HEK293 (cell line): ENCODE data around the gene DPF3.

ENCODE experiments used
- IKZF3 ChIP-seq: fragments of 450-650 bp; IDR thresholded peaks from 2 replicates; pipeline ENCODE4 v1.5.0; 2018; ENCODE audit warnings: missing biosample characterization, mild to moderate bottlenecking, missing genetic modification characterization, moderate library complexity
- KLF7 ChIP-seq: fragments of 450-650 bp; formaldehyde crosslinking; IDR thresholded peaks from 2 replicates; pipeline ENCODE4 v1.5.1; 2016; ENCODE audit warnings: missing biosample characterization, missing genetic modification characterization, borderline replicate concordance
- MZF1 ChIP-seq: fragments of 450-650 bp; formaldehyde crosslinking; IDR thresholded peaks from 2 replicates; pipeline ENCODE4 v1.5.1; 2017; ENCODE audit warnings: missing biosample characterization, missing genetic modification characterization, borderline replicate concordance
- PRDM1 ChIP-seq: fragments of 450-650 bp; formaldehyde crosslinking; IDR thresholded peaks from 2 replicates; pipeline ENCODE4; 2016; ENCODE audit warnings: missing biosample characterization, missing genetic modification characterization
- TRIM28 ChIP-seq: IDR thresholded peaks from 2 replicates; pipeline ENCODE4 v1.6.1; 2011; ENCODE audit warnings: low read length, control low read depth, borderline replicate concordance
- ZBTB11 ChIP-seq: fragments of 450-650 bp; formaldehyde crosslinking; conservative IDR thresholded peaks from 2 replicates; pipeline ENCODE4 v1.5.1; 2016; ENCODE audit warnings: low read depth, missing biosample characterization, missing genetic modification characterization
- ZBTB48 ChIP-seq: fragments of 450-650 bp; formaldehyde crosslinking; IDR thresholded peaks from 2 replicates; pipeline ENCODE4 v1.5.1; 2016; ENCODE audit warnings: missing biosample characterization, missing genetic modification characterization
- ZFP69B ChIP-seq: fragments of 450-650 bp; formaldehyde crosslinking; IDR thresholded peaks from 2 replicates; pipeline ENCODE4 v1.5.1; 2016; ENCODE audit warnings: missing biosample characterization, missing genetic modification characterization
- ZNF114 ChIP-seq: fragments of 450-650 bp; formaldehyde crosslinking; IDR thresholded peaks from 2 replicates; pipeline ENCODE4 v1.5.0; 2017; ENCODE audit warnings: missing biosample characterization, missing genetic modification characterization
- ZNF16 ChIP-seq: fragments of 450-650 bp; formaldehyde crosslinking; IDR thresholded peaks from 2 replicates; pipeline ENCODE4 v1.5.1; 2016; ENCODE audit warnings: low read depth, missing biosample characterization, missing genetic modification characterization
- ZNF239 ChIP-seq: fragments of 450-650 bp; formaldehyde crosslinking; IDR thresholded peaks from 2 replicates; pipeline ENCODE4 v1.5.1; 2016; ENCODE audit warnings: missing biosample characterization, missing genetic modification characterization
- ZNF362 ChIP-seq: fragments of 450-650 bp; formaldehyde crosslinking; IDR thresholded peaks from 2 replicates; pipeline ENCODE4 v1.5.1; 2016; ENCODE audit warnings: missing biosample characterization, missing genetic modification characterization
- ZNF37A ChIP-seq: fragments of 450-650 bp; IDR thresholded peaks from 2 replicates; pipeline ENCODE4 v1.5.1; 2018; ENCODE audit warnings: missing biosample characterization, missing genetic modification characterization
- ZNF433 ChIP-seq: fragments of 450-650 bp; formaldehyde crosslinking; IDR thresholded peaks from 2 replicates; pipeline ENCODE4 v1.5.1; 2016; ENCODE audit warnings: missing biosample characterization, missing genetic modification characterization, low read depth
- ZNF585B ChIP-seq: fragments of 450-650 bp; formaldehyde crosslinking; IDR thresholded peaks from 2 replicates; pipeline ENCODE4 v1.5.1; 2016; ENCODE audit warnings: missing biosample characterization, missing genetic modification characterization
- ZNF600 ChIP-seq: fragments of 450-650 bp; formaldehyde crosslinking; IDR thresholded peaks from 2 replicates; pipeline ENCODE4 v1.5.1; 2016; ENCODE audit warnings: missing biosample characterization, missing genetic modification characterization
- ZNF664 ChIP-seq: fragments of 450-650 bp; formaldehyde crosslinking; IDR thresholded peaks from 2 replicates; pipeline ENCODE4 v1.5.1; 2016; ENCODE audit warnings: missing biosample characterization, missing genetic modification characterization
- ZNF768 ChIP-seq: fragments of 450-650 bp; formaldehyde crosslinking; IDR thresholded peaks from 2 replicates; pipeline ENCODE4 v1.5.1; 2018; ENCODE audit warnings: missing biosample characterization, mild to moderate bottlenecking, missing genetic modification characterization
- ZNF776 ChIP-seq: fragments of 450-650 bp; formaldehyde crosslinking; IDR thresholded peaks from 2 replicates; pipeline ENCODE4 v1.5.0; 2017; ENCODE audit warnings: missing biosample characterization, missing genetic modification characterization, borderline replicate concordance
- ZNF777 ChIP-seq: fragments of 450-650 bp; formaldehyde crosslinking; IDR thresholded peaks from 2 replicates; pipeline ENCODE4 v1.5.1; 2017; ENCODE audit warnings: missing biosample characterization, missing genetic modification characterization, borderline replicate concordance
- ZXDB ChIP-seq: fragments of 450-650 bp; formaldehyde crosslinking; IDR thresholded peaks from 2 replicates; pipeline ENCODE4 v1.5.1; 2016; ENCODE audit warnings: missing biosample characterization, missing genetic modification characterization
- TF ChIP-seq, protein P1 (sequence below): fragments of 450-650 bp; formaldehyde crosslinking; IDR thresholded peaks from 2 replicates; pipeline ENCODE4 v1.5.1; 2016; ENCODE audit warnings: missing biosample characterization, missing genetic modification characterization
- TF ChIP-seq, protein P2 (sequence below): fragments of 450-650 bp; formaldehyde crosslinking; IDR thresholded peaks from 2 replicates; pipeline ENCODE4 v1.5.1; 2017; ENCODE audit warnings: missing biosample characterization, missing genetic modification characterization
- TF ChIP-seq, protein P3 (sequence below): fragments of 450-650 bp; formaldehyde crosslinking; IDR thresholded peaks from 2 replicates; pipeline ENCODE4 v1.5.1; 2016; ENCODE audit warnings: missing biosample characterization, missing genetic modification characterization
- TF ChIP-seq, protein P4 (sequence below): fragments of 450-650 bp; formaldehyde crosslinking; IDR thresholded peaks from 2 replicates; pipeline ENCODE4 v1.5.1; 2016; ENCODE audit warnings: missing biosample characterization, missing genetic modification characterization

Gene DPF3

DNA sequence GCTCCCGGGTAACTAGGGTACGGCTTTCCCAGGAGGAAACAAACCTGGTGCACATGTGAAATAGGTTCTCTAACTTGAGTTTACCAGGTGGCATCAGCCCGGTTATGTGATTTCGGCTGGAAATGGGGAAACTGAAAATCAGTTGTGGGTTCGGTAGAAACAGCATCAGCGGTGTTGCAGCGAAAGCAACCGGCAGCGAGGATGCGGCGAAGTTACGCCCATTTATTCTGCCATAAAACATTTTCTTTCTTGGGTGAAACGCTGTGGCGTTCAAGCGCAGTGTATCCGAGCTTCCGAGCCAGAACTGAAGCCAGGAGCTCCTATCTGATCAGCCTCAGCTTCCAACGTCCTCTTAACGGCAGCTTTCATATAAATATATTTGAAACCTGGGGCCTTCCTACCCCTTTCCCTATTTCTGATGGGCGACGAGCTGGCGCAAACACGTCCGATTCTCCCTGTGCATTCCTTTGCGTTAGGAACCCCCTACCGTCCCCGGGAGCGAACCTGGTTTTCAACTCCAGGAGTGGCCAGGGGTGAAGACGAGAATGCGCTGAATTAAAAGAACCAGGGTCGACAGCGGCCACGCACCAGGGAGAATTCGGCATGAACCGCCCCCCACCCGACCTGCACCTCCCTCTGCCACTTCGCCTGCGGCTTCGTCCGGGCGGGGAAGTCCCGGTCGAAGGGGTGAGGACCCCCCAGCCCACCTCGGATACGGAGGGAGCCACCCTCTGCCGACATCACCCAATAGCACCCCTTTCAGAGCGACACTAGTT is 1.6 kb downstream of the DPF3 start (continued):
- TF ChIP-seq ZNF768 (tag by site-specific recombination) (no peak), ZNF433 (tag by site-specific recombination) (no peak), ZNF585B (tag by site-specific recombination) (no peak), TRIM28 (no peak), ZNF239 (no peak), ZNF114 (tag by site-specific recombination) (no peak), ZBTB11 (tag by site-specific recombination) (peak; percentile 70), ZNF362 (tag by site-specific recombination) (no peak), ZFP69B (tag by site-specific recombination) (no peak), PRDM1 (tag by site-specific recombination) (peak; percentile 58), ZNF776 (no peak), ZXDB (tag by site-specific recombination) (no peak), KLF7 (tag by site-specific recombination) (no peak), ZNF600 (0 out of 2 replicates have a peak, but pooled peaks have one; percentile 7), ZBTB48 (tag by site-specific recombination) (0 out of 2 replicates have a peak, but pooled peaks have one; percentile 25), ZNF777 (no peak), MZF1 (no peak), ZNF37A (tag by site-specific recombination) (no peak), IKZF3 (tag by site-specific recombination) (no peak), ZNF16 (tag by site-specific recombination) (no peak), ZNF664 (no peak)
- TF ChIP-seq, protein P1, sequence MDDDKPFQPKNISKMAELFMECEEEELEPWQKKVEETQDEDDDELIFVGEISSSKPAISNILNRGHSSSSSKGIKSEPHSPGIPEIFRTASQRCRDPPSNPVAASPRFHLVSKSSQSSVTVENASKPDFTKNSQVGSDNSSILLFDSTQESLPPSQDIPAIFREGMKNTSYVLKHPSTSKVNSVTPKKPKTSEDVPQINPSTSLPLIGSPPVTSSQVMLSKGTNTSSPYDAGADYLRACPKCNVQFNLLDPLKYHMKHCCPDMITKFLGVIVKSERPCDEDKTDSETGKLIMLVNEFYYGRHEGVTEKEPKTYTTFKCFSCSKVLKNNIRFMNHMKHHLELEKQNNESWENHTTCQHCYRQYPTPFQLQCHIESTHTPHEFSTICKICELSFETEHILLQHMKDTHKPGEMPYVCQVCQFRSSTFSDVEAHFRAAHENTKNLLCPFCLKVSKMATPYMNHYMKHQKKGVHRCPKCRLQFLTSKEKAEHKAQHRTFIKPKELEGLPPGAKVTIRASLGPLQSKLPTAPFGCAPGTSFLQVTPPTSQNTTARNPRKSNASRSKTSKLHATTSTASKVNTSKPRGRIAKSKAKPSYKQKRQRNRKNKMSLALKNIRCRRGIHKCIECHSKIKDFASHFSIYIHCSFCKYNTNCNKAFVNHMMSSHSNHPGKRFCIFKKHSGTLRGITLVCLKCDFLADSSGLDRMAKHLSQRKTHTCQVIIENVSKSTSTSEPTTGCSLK (tag by site-specific recombination): no peak
- TF ChIP-seq, protein P2, sequence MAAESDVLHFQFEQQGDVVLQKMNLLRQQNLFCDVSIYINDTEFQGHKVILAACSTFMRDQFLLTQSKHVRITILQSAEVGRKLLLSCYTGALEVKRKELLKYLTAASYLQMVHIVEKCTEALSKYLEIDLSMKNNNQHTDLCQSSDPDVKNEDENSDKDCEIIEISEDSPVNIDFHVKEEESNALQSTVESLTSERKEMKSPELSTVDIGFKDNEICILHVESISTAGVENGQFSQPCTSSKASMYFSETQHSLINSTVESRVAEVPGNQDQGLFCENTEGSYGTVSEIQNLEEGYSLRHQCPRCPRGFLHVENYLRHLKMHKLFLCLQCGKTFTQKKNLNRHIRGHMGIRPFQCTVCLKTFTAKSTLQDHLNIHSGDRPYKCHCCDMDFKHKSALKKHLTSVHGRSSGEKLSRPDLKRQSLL (tag by site-specific recombination): no peak
- TF ChIP-seq, protein P3, sequence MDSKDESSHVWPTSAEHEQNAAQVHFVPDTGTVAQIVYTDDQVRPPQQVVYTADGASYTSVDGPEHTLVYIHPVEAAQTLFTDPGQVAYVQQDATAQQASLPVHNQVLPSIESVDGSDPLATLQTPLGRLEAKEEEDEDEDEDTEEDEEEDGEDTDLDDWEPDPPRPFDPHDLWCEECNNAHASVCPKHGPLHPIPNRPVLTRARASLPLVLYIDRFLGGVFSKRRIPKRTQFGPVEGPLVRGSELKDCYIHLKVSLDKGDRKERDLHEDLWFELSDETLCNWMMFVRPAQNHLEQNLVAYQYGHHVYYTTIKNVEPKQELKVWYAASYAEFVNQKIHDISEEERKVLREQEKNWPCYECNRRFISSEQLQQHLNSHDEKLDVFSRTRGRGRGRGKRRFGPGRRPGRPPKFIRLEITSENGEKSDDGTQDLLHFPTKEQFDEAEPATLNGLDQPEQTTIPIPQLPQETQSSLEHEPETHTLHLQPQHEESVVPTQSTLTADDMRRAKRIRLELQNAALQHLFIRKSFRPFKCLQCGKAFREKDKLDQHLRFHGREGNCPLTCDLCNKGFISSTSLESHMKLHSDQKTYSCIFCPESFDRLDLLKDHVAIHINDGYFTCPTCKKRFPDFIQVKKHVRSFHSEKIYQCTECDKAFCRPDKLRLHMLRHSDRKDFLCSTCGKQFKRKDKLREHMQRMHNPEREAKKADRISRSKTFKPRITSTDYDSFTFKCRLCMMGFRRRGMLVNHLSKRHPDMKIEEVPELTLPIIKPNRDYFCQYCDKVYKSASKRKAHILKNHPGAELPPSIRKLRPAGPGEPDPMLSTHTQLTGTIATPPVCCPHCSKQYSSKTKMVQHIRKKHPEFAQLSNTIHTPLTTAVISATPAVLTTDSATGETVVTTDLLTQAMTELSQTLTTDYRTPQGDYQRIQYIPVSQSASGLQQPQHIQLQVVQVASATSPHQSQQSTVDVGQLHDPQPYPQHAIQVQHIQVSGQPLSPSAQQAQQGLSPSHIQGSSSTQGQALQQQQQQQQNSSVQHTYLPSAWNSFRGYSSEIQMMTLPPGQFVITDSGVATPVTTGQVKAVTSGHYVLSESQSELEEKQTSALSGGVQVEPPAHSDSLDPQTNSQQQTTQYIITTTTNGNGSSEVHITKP (tag by site-specific recombination): peak; percentile 74
- TF ChIP-seq, protein P4, sequence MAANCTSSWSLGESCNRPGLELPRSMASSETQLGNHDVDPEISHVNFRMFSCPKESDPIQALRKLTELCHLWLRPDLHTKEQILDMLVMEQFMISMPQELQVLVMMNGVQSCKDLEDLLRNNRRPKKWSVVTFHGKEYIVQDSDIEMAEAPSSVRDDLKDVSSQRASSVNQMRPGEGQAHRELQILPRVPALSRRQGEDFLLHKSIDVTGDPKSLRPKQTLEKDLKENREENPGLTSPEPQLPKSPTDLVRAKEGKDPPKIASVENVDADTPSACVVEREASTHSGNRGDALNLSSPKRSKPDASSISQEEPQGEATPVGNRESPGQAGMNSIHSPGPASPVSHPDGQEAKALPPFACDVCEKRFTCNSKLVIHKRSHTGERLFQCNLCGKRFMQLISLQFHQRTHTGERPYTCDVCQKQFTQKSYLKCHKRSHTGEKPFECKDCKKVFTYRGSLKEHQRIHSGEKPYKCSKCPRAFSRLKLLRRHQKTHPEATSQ (tag by site-specific recombination): no peak
